EL (cell line): ENCODE data around the gene TRAF3IP1.
"Not testable (repeated sequence)": the region's sequence is repeated elsewhere in the genome, so short reads cannot be mapped to it uniquely, and the experiment has no call there.

ENCODE experiments used
- DNase-seq: peaks from one replicate; pipeline ENCODE4 v3.0.0-alpha.2; 2016

TRAF3IP1 gene

GRCh38 chr2:238433941-238434845 is 113.9 kb downstream of the TRAF3IP1 start:
- DNase-seq: peak; percentile 93

DNA sequence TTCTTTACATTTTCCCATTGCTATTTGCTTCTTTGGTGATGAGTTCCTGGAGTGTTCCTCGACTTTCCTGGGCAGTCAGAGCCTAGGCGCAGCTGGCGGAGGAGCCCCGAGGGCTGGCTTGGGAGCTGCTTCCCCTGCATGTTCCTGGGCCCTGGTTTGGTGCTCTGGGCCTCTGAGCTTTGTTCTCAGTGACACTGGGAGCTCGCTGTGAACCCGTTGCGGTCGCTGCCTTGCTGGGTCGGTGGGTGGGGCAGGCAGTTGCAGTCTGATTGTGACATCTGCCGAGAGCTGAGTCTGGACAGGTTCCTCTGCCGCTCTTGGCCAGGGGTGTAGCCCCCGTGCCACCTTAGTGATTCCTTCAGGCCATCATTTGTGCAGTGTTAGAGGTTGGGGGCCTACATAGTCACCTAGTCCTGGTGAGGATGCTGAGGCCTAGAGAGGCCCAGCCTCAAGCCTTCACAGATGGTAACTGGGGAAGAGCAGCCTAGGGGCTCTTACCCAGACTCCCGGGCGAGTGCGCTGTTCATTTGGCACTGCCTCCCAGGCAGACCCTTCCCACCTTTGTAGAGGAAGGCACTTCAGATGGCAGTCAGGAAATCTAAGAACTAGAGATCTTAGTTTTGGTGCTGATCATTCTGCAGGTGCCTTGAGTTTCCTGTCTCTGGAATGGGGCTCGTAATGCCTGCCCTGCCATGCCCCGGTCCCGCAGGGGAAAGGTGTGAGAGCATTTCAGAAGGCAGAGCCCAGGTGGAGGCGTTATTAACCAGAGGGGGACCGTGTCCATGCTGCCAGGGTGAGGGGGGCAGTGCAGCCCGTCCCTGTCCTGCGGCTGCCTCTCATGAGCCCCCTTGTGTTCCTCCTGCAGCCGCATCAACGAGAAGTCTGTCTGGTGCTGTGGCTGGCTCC is 114.8 kb downstream of the TRAF3IP1 start:
- no peak for DNase-seq

DNA sequence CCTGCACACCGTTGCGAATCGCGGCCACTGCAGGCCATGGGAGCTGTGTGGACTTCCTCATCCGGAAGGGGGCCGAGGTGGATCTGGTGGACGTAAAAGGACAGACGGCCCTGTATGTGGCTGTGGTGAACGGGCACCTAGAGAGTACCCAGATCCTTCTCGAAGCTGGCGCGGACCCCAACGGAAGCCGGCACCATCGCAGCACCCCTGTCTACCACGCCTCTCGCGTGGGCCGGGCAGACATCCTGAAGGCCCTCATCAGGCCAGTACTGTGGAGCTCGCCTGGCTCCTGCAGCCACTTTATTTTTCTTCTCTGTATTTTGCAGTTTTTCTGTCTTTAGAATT is 115.4 kb downstream of the TRAF3IP1 start:
- no peak for DNase-seq

GRCh38 chr2:238438856-238439849 is 118.8 kb downstream of the TRAF3IP1 start:
- peak; percentile 99 for DNase-seq

GRCh38 chr2:238439917-238440316 is 119.6 kb downstream of the TRAF3IP1 start:
- DNase-seq: no peak

DNA sequence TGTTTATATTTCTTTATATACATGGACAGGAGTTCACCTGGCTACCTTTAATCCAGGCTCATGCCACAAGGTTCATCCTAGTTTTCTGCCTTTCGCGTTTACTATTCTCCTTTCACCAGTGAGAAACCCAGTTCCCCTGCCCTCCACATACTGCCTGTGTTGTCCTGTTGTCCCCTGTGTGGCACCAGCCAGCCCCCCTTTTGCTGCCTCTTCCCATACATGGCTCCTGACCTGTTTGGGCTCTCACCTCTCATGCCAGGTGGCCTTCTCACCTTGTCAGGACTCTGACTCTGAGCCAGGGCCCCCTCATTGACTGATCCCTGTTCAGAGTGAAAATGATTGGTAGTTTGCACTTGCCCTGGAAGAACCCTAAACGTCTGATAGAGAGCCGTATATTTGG is 120.0 kb downstream of the TRAF3IP1 start:
- DNase-seq: no peak

DNA sequence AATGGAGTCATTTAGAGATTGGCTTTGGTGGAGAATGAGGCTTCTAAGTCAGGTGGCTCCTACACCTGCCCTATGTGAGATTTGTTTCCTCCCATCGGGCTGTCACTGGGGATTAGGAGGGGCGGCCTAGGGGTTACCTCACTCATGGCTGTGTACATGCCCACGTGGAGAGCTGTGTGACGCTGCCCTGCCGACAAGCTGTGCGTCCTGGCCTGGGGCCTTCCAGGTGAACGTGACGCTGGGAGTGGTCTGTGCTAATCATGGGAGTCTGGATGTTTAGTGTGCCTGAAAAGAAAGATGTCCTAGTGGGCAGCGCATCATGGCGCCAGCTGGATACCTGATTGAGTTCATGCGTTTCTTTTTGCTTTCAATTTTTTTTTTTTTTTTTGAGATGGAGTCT is 120.4 kb downstream of the TRAF3IP1 start:
- DNase-seq: no peak

- no peak for DNase-seq
These were observed 121.2 kb downstream of the TRAF3IP1 start for GRCh38 chr2:238441262-238442114.

GRCh38 chr2:238442257-238442656 is 121.9 kb downstream of the TRAF3IP1 start:
- DNase-seq: not testable (repeated sequence)

DNA sequence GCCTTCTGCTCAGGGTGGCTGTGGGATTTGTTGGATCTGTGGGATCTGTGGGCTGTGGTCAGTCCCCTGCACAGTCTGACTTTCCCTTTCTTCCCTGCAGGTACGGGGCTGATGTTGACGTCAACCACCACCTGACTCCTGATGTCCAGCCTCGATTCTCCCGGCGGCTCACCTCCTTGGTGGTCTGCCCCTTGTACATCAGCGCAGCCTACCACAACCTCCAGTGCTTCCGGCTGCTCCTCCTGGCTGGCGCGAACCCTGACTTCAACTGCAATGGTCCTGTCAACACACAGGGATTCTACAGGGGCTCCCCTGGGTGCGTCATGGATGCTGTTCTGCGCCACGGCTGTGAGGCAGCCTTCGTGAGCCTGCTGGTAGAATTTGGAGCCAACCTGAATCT is 123.9 kb downstream of the TRAF3IP1 start:
- DNase-seq: no peak

- no peak for DNase-seq
These were observed 125.3 kb downstream of the TRAF3IP1 start for GRCh38 chr2:238445409-238446190.

DNA sequence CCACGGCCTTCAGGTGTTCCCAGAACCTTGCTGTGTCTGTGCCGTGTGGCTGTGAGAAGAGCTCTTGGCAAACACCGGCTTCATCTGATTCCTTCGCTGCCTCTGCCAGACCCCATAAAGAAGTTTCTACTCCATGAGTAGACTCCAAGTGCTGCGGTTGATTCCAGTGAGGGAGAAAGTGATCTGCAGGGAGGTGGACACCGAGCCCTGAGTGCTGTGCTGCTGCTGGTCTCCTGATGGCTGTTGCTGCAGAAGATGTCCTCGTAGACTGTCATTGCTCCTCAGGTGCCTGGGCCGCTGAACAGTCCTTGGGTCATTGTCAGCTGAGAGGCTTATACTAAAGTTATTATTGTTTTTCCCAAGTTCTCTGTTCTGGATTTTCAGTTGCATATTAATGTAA is 126.1 kb downstream of the TRAF3IP1 start:
- no peak for DNase-seq

- no peak for DNase-seq
These were observed 128.0 kb downstream of the TRAF3IP1 start for GRCh38 chr2:238448031-238448955.

DNA sequence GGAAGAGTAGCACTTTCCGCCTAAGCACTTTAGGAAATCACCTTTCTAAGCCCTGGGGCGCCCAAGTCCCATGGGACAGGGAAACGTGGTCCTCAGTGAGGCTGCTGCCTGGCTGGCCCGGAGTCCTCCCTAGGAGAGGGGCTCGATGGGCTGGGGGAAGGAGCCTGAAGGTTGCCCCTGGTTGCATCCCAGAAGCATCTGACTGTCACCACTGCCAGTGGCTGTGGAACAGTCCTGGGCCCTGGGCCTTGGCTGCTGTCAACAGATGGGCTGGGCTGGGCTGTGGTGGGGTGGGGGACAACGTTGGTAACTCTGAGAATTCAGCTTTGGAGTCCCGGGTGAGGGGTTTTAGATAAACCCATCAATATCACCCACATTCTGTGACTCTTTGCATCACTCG is 128.9 kb downstream of the TRAF3IP1 start:
- DNase-seq: no peak

DNA sequence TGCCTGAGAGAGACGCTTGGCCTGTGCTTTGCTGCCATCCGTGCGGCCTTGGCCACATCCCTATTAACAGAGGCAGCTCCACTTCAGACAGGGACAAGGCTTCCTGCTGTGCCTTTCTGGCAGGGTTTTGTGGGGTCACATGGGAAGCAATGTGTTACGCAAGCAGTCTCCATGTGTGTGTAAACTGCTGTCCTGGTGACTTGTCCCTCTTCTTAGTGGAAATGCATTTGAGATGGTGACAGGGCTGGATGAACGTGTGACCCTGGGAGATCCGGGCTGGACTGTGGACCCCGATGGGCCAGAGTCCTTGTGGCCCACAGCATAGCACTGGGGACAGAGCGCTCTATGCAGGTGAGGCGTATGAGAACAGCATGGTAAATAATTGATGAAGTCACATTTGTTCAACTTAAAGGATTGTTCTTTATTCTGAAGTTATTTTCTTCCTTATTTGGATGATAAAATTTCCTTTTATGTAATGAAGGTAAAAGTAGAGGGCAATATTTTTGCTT is 129.6 kb downstream of the TRAF3IP1 start:
- peak; percentile 31 for DNase-seq

- DNase-seq: no peak
These were observed 130.1 kb downstream of the TRAF3IP1 start for GRCh38 chr2:238450440-238450861.
